ENCODE data around the gene NTSR2. TPM values are rescaled to one million over a fixed set of nuclear protein-coding genes. Genes with fewer than 3 reads are reported as not detected.

Gene NTSR2
- total RNA-seq, 1 experiment from 2014 or later: not detected

GRCh38 chr2:11629851-11630250 is 40.1 kb downstream of the NTSR2 start:
- H2AFZ ChIP-seq (ENCODE audit: low read length): no peak overlapping the region
- no peak overlapping the region for H3K9ac ChIP-seq (ENCODE audit: low read length)
- TF ChIP-seq, protein P1, sequence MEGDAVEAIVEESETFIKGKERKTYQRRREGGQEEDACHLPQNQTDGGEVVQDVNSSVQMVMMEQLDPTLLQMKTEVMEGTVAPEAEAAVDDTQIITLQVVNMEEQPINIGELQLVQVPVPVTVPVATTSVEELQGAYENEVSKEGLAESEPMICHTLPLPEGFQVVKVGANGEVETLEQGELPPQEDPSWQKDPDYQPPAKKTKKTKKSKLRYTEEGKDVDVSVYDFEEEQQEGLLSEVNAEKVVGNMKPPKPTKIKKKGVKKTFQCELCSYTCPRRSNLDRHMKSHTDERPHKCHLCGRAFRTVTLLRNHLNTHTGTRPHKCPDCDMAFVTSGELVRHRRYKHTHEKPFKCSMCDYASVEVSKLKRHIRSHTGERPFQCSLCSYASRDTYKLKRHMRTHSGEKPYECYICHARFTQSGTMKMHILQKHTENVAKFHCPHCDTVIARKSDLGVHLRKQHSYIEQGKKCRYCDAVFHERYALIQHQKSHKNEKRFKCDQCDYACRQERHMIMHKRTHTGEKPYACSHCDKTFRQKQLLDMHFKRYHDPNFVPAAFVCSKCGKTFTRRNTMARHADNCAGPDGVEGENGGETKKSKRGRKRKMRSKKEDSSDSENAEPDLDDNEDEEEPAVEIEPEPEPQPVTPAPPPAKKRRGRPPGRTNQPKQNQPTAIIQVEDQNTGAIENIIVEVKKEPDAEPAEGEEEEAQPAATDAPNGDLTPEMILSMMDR (conservative IDR thresholded peaks at IDR 0.05; ENCODE audit: low read depth, low read length): no peak
- TF ChIP-seq EZH2phosphoT487 (IDR thresholded peaks at IDR 0.05; ENCODE audit: borderline replicate concordance, low read length): no peak
- TF ChIP-seq EZH2 (IDR thresholded peaks at IDR 0.05; ENCODE audit: low read length, unreplicated experiment): no peak
- intact Hi-C loops (cut with micrococcal nuclease): no loop called here
- CTCF ChIA-PET: no interaction called here
- no peak overlapping the region for H3K27ac ChIP-seq (ENCODE audit: low read length)
- DNase-seq (no peak), ATAC-seq (no peak)
- no peak overlapping the region for H3K4me2 ChIP-seq (ENCODE audit: low read length)
- BruUV-seq (replicated peaks): no TSS peak
- H3K4me3 ChIP-seq (ENCODE audit: low read length): no peak overlapping the region
- no peaks in the 10 kb centered on the region; the same call in 1 of the 2 replicates for H3K27me3 ChIP-seq (ENCODE audit: low read length)
- H4K20me1 ChIP-seq (ENCODE audit: low read length): no peaks in the 10 kb centered on the region
- no peaks in the 10 kb centered on the region for H3K9me3 ChIP-seq (ENCODE audit: low read length)
- H3K4me1 ChIP-seq (ENCODE audit: insufficient read depth, low read length): no peaks in the 10 kb centered on the region
- POLR2A ChIA-PET (ENCODE audit: unreplicated experiment): no interaction called here
- no peaks in the 10 kb centered on the region for H3K79me2 ChIP-seq (ENCODE audit: low read length)
- no peaks in the 10 kb centered on the region for H3K9me2 ChIP-seq (replicated peaks; ENCODE audit: low read length)
- no peaks in the 10 kb centered on the region for H3F3A ChIP-seq (ENCODE audit: low read length, unreplicated experiment)
- H3K36me3 ChIP-seq (ENCODE audit: low read depth, low read length): no peaks in the 10 kb centered on the region

- Histone ChIP-seq H3K27me3 (ENCODE audit: low read length) (no peaks in the 10 kb centered on the region; the same call in 1 of the 2 replicates), H3K4me3 (ENCODE audit: low read length) (no peak overlapping the region), H3K36me3 (ENCODE audit: low read depth, low read length) (no peaks in the 10 kb centered on the region), H3F3A (ENCODE audit: low read length, unreplicated experiment) (no peaks in the 10 kb centered on the region), H3K9me2 (replicated peaks; ENCODE audit: low read length) (no peaks in the 10 kb centered on the region), H3K4me2 (ENCODE audit: low read length) (no peak overlapping the region), H3K9ac (ENCODE audit: low read length) (no peak overlapping the region), H3K27ac (ENCODE audit: low read length) (no peak overlapping the region), H3K79me2 (ENCODE audit: low read length) (no peaks in the 10 kb centered on the region), H4K20me1 (ENCODE audit: low read length) (no peaks in the 10 kb centered on the region), H3K4me1 (ENCODE audit: insufficient read depth, low read length) (no peaks in the 10 kb centered on the region), H2AFZ (ENCODE audit: low read length) (no peak overlapping the region), H3K9me3 (ENCODE audit: low read length) (no peaks in the 10 kb centered on the region)
- BruUV-seq (replicated peaks): no TSS peak
- intact Hi-C loops (cut with micrococcal nuclease): no loop called here
- no peak for DNase-seq
- ChIA-PET CTCF (no interaction called here), POLR2A (ENCODE audit: unreplicated experiment) (no interaction called here)
- TF ChIP-seq EZH2 (IDR thresholded peaks at IDR 0.05; ENCODE audit: low read length, unreplicated experiment) (no peak), EZH2phosphoT487 (IDR thresholded peaks at IDR 0.05; ENCODE audit: borderline replicate concordance, low read length) (no peak)
- TF ChIP-seq, protein P1 (conservative IDR thresholded peaks at IDR 0.05; ENCODE audit: low read depth, low read length): no peak
- ATAC-seq: no peak
Observed at GRCh38 chr2:11629215-11629614, 40.8 kb downstream of the NTSR2 start.

DNA sequence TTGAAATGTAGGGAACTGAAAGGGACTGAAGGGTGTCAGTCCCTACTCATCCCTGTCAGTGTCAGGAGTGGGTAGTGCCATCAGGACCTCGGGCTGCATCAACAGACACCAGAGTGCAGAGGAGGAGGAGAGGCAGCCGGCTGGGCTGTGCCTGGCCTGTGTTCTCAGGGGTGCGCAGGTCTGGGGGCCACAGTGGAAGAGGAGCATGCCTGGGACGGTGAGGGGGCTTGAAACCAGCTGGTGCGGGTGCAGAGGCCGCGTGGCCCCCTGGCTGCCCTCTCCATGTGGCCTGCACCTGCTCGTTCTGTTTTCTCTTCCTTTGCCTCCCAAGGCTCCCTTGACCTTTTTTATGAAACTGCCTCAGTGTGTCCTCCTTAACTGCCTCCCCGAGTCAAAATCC is 41.3 kb downstream of the NTSR2 start:
- no peak overlapping the region for H3K27ac ChIP-seq (ENCODE audit: low read length)
- intact Hi-C loops (cut with micrococcal nuclease): no loop called here

More for the DNA sequence above, 41.3 kb downstream of the NTSR2 start:
- no peaks in the 10 kb centered on the region for H3K4me1 ChIP-seq (ENCODE audit: insufficient read depth, low read length)
- H3K4me2 ChIP-seq (ENCODE audit: low read length): no peak overlapping the region
- no peaks in the 10 kb centered on the region for H3K79me2 ChIP-seq (ENCODE audit: low read length)
- POLR2A ChIA-PET (ENCODE audit: unreplicated experiment): no interaction called here
- no peaks in the 10 kb centered on the region for H3F3A ChIP-seq (ENCODE audit: low read length, unreplicated experiment)
- no peak overlapping the region for H2AFZ ChIP-seq (ENCODE audit: low read length)
- no peaks in the 10 kb centered on the region for H3K9me3 ChIP-seq (ENCODE audit: low read length)
- H3K9me2 ChIP-seq (replicated peaks; ENCODE audit: low read length): no peaks in the 10 kb centered on the region
- no peaks in the 10 kb centered on the region for H3K36me3 ChIP-seq (ENCODE audit: low read depth, low read length)
- H4K20me1 ChIP-seq (ENCODE audit: low read length): no peaks in the 10 kb centered on the region
- ATAC-seq: no peak
- no peak overlapping the region for H3K9ac ChIP-seq (ENCODE audit: low read length)
- no peak for DNase-seq
- TF ChIP-seq, protein P1 (conservative IDR thresholded peaks at IDR 0.05; ENCODE audit: low read depth, low read length): no peak
- TF ChIP-seq EZH2phosphoT487 (IDR thresholded peaks at IDR 0.05; ENCODE audit: borderline replicate concordance, low read length) (no peak), EZH2 (IDR thresholded peaks at IDR 0.05; ENCODE audit: low read length, unreplicated experiment) (no peak)
- no peak overlapping the region for H3K4me3 ChIP-seq (ENCODE audit: low read length)
- H3K27me3 ChIP-seq (ENCODE audit: low read length): no peaks in the 10 kb centered on the region; the same call in 1 of the 2 replicates
- CTCF ChIA-PET: no interaction called here
- no TSS peak for BruUV-seq (replicated peaks)

All from PC-3 (cell line).